OCI-LY1 (cell line): ENCODE measurements around the gene UIMC1.

Source experiments
- CTCF ChIP-seq: fragments of 200-600 bp; sonication (generic), shearing (Covaris generic); IDR thresholded peaks from 2 replicates; pipeline ENCODE4 v1.5.1; 2017; ENCODE audit warnings: mild to moderate bottlenecking, antibody characterized with exemption, low read length, moderate library complexity, mixed read lengths
- EZH2 ChIP-seq: fragments of 200-600 bp; sonication (generic), shearing (Covaris generic); IDR thresholded peaks from 2 replicates; pipeline ENCODE4 v1.8.0; 2017; ENCODE audit warnings: borderline replicate concordance, mixed run types, mild to moderate bottlenecking, antibody characterized with exemption, low read length, moderate library complexity, mixed read lengths

- no peak for TF ChIP-seq CTCF
- TF ChIP-seq EZH2: no peak
Measured at GRCh38 chr5:176901260-176902101, 105.1 kb downstream of the UIMC1 start.
